NT2/D1 (cell line): ENCODE data around the gene VWA2.

ENCODE experiments used
- DNase-seq: peaks from one replicate; pipeline ENCODE4 v3.0.0-alpha.2; 2011; ENCODE audit warnings: low read depth, low spot score
- H3K27me3 ChIP-seq: 2 replicates; pipeline ENCODE4 v1.6.0; 2011; ENCODE audit warnings: mild to moderate bottlenecking; ENCODE audit not compliant: insufficient read length, insufficient read depth
- H3K36me3 ChIP-seq: 2 replicates; pipeline ENCODE4 v1.6.1; 2011; ENCODE audit warnings: mild to moderate bottlenecking, low read length, mixed read lengths; ENCODE audit not compliant: insufficient read depth, insufficient read length
- H3K4me1 ChIP-seq: 2 replicates; pipeline ENCODE4 v1.5.1; 2011; ENCODE audit not compliant: insufficient read depth, insufficient read length
- H3K4me3 ChIP-seq: 2 replicates; pipeline ENCODE4 v1.5.1; 2011; ENCODE audit warnings: low read depth; ENCODE audit not compliant: insufficient read length
- H3K9ac ChIP-seq: 2 replicates; pipeline ENCODE4 v1.6.0; 2011; ENCODE audit warnings: low read depth; ENCODE audit not compliant: insufficient read length
- H3K9me3 ChIP-seq: 2 replicates; pipeline ENCODE4 v1.5.1; 2011; ENCODE audit warnings: mild to moderate bottlenecking, low read length; ENCODE audit not compliant: insufficient read depth
- SUZ12 ChIP-seq: IDR thresholded peaks from 2 replicates; pipeline ENCODE4 v1.6.1; 2011; ENCODE audit not compliant: insufficient read length, insufficient read depth; ENCODE audit errors: extremely low read depth
- YY1 ChIP-seq: IDR thresholded peaks from 2 replicates; pipeline ENCODE4 v1.6.1; 2011; ENCODE audit not compliant: insufficient read length, insufficient read depth
- ZNF274 ChIP-seq: IDR thresholded peaks from 2 replicates; pipeline ENCODE4 v1.6.1; 2011; ENCODE audit warnings: mild to moderate bottlenecking, low read depth, low read length

The VWA2 gene

DNA sequence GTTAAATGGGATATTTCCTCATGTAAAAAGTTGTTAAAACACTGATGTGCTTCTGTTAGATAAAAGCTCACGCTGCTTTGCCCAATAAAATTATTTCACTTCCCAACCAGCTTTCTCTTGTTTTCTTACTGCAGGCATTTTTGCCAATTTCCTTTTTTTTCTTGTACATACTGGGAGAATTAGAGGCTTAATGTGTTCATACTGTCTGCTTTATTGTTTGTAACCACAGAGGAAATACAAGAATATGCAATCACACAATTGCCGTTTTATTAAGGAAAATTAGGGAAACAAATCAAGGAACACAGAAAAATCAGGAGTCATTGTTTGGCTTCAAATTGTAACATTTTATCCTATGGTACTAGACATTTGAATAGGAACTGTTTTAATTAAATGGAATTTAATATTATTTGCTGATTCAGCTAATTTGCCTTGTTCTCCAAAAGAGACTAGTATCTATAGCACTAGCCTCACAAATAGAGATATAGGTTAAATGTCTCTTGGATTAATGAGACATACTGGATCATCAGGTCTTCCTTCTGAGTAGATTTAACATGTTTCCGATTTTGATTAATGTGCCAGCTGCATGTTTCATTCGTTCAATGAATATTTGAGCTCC lies 6.4 kb upstream of the VWA2 start:
- Histone ChIP-seq H3K27me3 (peaks cover 3% of the 10 kb centered on the region), H3K9ac (no peak overlapping the region), H3K9me3 (no peaks in the 10 kb centered on the region), H3K4me1 (no peaks in the 10 kb centered on the region), H3K4me3 (no peak overlapping the region), H3K36me3 (no peaks in the 10 kb centered on the region)
- TF ChIP-seq ZNF274 (no peak), SUZ12 (no peak), YY1 (no peak)
- DNase-seq = no peak

DNA sequence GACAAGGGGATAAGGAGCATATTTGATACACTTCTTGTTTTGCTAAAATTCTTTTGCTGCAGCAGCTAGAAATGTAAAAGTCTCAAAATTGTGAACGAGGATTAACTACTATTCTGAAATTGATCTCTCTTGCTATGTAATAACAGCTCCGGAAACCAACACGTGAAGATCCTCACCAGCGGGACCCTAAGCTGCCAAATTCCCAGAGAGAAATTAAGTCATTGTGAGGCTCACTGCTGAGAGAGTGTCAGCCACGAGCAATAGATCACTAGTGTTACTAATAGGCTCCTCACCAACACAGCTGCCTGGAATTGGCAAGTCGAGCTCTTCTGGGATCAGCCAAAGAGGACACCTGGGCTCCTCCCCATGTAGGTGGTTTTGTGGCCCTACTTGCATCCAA lies 5.6 kb upstream of the VWA2 start:
- no peak for TF ChIP-seq SUZ12
- TF ChIP-seq ZNF274 = no peak
- no peak for TF ChIP-seq YY1

DNA sequence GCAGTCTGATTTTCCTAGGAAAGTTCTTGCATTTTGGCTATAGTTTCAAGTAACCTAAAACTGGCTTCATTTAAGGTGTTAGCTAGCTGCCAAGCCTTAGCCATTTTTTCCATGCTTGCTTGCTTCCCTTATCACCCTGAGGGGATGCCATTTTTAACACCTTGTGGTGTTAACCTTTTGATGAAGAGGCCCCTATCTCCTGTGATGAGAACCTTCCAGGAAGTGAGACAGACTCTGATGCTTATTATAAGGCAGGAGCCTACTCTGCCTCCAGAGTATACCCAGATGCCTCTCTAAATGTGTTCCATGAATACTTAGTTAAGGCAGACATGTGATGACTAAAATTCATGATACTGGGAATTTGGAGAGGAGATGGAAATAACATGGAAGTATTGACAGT lies 4.9 kb upstream of the VWA2 start:
- no peak overlapping the region for H3K9ac ChIP-seq

More for the DNA sequence above, 5.6 kb upstream of the VWA2 start:
- Histone ChIP-seq H3K9ac (no peak overlapping the region), H3K36me3 (no peaks in the 10 kb centered on the region), H3K27me3 (peaks cover 9% of the 10 kb centered on the region), H3K9me3 (no peaks in the 10 kb centered on the region), H3K4me1 (no peaks in the 10 kb centered on the region), H3K4me3 (no peak overlapping the region)
- DNase-seq = no peak

DNA sequence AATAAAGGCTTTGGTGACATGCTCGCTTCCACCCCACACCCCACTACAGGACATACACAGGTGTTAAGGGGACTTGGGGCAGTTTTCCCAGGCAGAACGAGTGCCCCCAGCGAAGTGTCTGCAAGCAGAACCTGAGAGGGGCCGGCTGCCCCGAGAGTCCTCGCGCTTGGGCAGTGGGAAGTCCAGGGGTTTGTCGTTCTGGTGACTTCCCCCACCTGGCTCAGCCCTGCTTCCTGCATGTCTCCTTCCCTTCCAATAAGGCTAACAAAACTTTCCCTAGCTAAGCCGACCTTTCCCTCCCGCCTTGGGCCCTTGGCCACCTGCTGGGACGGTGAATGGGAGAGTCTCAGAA lies 916 bp downstream of the VWA2 start:
- peaks cover 41% of the 10 kb centered on the region for H3K27me3 ChIP-seq
- peaks cover 2% of the 10 kb centered on the region for H3K4me1 ChIP-seq
- peak overlapping the region; percentile 10 for H3K9ac ChIP-seq
- no peak for DNase-seq
- peak overlapping the region; percentile 51 for H3K4me3 ChIP-seq
- TF ChIP-seq SUZ12 = no peak
- no peak for TF ChIP-seq ZNF274
- TF ChIP-seq YY1 = no peak
- no peaks in the 10 kb centered on the region for H3K9me3 ChIP-seq
- no peaks in the 10 kb centered on the region for H3K36me3 ChIP-seq

More for the DNA sequence above, 4.9 kb upstream of the VWA2 start:
- no peak overlapping the region for H3K4me3 ChIP-seq
- H3K27me3 ChIP-seq = peaks cover 16% of the 10 kb centered on the region
- no peaks in the 10 kb centered on the region for H3K4me1 ChIP-seq
- H3K9me3 ChIP-seq = no peaks in the 10 kb centered on the region
- no peak for TF ChIP-seq YY1
- no peak for TF ChIP-seq SUZ12
- TF ChIP-seq ZNF274 = no peak
- no peak for DNase-seq
- H3K36me3 ChIP-seq = no peaks in the 10 kb centered on the region

DNA sequence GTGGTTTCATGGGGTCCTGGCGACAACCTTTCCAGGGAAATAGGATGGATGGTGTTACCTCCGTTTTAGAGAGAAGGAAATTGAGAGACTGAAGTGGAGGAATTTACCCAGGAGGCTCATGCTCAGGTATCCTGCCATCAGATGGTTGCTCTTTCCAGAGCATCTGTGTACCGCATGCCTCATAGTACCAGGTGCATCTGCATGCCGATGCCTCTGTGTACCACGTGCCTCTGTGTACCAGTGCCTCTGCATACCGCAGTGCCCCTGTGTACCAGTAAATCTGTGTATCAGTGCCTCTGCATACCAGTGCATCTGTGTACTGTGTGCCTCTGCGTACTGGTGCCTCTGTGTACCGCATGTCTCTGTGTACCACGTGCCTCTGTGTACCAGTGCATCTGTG lies 3.2 kb downstream of the VWA2 start:
- H3K27me3 ChIP-seq = peaks cover 38% of the 10 kb centered on the region
- no peak overlapping the region for H3K4me3 ChIP-seq
- H3K4me1 ChIP-seq = peaks cover 2% of the 10 kb centered on the region
- no peak for DNase-seq
- H3K9ac ChIP-seq = no peak overlapping the region
- TF ChIP-seq YY1 (no peak), SUZ12 (no peak), ZNF274 (no peak)
- H3K36me3 ChIP-seq = no peaks in the 10 kb centered on the region
- no peaks in the 10 kb centered on the region for H3K9me3 ChIP-seq

DNA sequence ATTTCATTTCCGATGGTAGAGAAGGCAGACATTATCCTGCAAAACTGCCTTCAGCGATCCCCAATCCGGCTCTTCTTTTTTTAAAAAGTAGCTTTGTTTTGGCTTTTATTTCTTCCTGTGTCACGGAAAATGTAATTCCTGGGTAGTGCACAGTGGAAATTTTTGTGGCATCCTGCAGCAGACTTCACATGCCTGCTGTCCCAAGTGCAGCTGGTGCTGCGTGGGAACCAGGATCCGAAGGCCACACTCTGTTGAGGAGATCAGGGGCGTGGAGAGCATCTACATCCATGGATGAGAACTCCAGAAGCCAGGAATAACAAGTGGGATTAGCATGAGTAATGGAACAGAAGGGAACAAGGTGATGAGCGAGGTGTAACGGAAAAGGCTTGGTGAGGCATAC lies 4.6 kb downstream of the VWA2 start:
- Histone ChIP-seq H3K27me3 (peaks cover 30% of the 10 kb centered on the region), H3K9ac (no peak overlapping the region), H3K4me1 (peaks cover 2% of the 10 kb centered on the region), H3K9me3 (no peaks in the 10 kb centered on the region), H3K4me3 (no peak overlapping the region), H3K36me3 (no peaks in the 10 kb centered on the region)
- DNase-seq = no peak
- no peak for TF ChIP-seq ZNF274
- no peak for TF ChIP-seq SUZ12

DNA sequence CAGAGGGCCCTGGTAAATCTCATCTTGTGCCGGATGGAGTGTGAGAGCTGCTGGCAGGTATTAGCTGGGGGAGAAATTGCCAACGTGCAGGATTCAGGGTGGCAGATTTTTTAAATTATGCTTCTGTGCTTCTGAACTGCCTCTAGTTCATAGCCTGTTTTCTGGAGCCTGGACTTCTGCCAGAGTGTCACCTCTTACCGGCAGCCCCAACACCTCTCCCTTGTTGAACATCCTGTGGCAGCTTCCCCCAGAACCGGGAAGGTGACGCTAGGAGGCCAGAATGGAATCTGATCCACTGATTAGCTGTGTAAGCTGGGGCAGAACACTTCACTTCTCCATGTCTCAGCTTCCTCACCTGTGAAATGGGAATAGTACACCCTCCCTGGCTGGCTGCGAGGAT lies 5.1 kb downstream of the VWA2 start:
- Histone ChIP-seq H3K4me1 (peaks cover 2% of the 10 kb centered on the region), H3K9ac (no peak overlapping the region), H3K36me3 (no peaks in the 10 kb centered on the region), H3K9me3 (no peaks in the 10 kb centered on the region), H3K4me3 (no peak overlapping the region), H3K27me3 (peaks cover 25% of the 10 kb centered on the region)
- TF ChIP-seq YY1 (no peak), SUZ12 (no peak), ZNF274 (no peak)
- DNase-seq = no peak
